ENCODE measurements around the gene MXRA7.

DNA sequence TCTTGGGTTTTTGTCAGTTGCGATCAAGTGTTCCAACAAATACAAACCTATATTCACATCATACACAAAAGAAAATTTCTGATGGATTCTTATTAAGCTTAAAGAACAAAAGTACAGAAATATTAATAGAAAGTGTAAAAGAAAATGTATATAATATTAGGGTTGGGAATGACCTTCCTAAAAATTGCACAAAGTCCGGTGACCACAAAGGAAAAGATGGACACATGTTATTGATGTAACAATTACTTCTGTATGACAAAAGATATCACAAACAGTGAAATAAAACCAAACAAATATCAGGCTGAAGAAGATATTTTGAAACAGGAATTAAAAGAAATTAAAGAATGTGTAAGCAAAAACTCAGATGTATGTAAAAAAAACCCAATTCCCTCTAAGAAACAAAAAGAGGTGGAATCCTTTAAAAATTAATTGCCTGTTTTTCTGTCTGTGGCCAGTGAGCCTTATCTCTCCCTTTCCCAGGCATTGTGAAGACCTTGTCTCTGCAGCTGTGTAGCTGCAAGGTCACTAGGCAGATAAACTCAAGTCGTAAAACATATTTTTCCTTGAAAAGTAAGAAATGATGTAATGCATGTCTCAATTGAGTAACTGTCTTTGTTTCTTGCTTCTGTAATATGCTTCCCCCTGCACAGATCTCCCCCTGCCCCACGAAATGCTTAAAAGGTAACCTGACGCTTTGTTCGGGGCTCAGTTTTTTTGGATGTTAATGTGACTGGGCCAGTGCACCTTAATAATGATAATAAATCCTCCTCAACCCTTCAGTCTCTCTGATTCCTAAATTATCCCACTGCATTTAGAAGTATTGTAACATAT lies 70.0 kb downstream of the MXRA7 start:
- TF ChIP-seq, protein P1, sequence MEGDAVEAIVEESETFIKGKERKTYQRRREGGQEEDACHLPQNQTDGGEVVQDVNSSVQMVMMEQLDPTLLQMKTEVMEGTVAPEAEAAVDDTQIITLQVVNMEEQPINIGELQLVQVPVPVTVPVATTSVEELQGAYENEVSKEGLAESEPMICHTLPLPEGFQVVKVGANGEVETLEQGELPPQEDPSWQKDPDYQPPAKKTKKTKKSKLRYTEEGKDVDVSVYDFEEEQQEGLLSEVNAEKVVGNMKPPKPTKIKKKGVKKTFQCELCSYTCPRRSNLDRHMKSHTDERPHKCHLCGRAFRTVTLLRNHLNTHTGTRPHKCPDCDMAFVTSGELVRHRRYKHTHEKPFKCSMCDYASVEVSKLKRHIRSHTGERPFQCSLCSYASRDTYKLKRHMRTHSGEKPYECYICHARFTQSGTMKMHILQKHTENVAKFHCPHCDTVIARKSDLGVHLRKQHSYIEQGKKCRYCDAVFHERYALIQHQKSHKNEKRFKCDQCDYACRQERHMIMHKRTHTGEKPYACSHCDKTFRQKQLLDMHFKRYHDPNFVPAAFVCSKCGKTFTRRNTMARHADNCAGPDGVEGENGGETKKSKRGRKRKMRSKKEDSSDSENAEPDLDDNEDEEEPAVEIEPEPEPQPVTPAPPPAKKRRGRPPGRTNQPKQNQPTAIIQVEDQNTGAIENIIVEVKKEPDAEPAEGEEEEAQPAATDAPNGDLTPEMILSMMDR (IDR thresholded peaks at IDR 0.05): no peak
- no peak for TF ChIP-seq POLR2A (IDR thresholded peaks at IDR 0.05)
